HS-27A (cell line): ENCODE data around the gene COPS6.

Experiments used
- DNase-seq: peaks from one replicate; pipeline ENCODE4 v3.0.0-alpha.2; 2012; ENCODE audit warnings: low read depth, missing footprints

The COPS6 gene

DNA sequence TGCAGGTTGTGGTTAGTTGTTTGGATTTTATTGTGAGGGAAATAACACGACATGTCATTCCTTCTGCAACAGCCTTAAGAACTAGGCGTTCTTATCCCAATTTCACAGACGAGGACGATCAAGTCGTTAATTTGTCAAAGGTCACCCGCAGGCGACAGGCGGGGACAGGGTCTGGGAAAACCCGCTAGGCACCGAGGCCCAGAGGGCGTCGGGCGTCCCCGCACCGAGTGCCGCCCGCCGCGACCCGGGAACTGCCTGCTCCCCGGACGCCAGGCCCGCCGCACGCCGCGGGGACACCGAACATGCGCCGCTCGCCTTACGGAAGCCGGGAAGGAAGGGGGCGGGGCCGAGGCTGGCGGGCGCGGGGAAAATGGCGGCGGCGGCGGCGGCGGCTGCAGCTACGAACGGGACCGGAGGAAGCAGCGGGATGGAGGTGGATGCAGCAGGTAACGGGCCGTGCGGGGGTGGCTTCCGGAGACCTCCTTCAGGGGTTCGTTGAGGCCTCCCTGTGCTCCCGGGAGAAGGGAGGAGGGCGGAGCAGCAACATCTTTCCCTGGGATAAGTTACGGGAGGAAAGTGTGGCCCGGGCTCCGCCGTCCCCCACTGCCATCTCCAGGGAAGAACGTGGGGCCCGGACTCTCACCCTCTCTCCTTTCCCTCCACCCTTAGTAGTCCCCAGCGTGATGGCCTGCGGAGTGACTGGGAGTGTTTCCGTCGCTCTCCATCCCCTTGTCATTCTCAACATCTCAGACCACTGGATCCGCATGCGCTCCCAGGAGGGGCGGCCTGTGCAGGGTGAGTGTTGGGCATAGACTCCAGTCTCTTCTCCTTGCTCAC is at the start of gene COPS6:
Gene COPS6 (plus strand): TSS at position 349 of the 837 bp plus-strand sequence. CDS start 22 bp downstream, at position 371.
- DNase-seq = no peak

DNA sequence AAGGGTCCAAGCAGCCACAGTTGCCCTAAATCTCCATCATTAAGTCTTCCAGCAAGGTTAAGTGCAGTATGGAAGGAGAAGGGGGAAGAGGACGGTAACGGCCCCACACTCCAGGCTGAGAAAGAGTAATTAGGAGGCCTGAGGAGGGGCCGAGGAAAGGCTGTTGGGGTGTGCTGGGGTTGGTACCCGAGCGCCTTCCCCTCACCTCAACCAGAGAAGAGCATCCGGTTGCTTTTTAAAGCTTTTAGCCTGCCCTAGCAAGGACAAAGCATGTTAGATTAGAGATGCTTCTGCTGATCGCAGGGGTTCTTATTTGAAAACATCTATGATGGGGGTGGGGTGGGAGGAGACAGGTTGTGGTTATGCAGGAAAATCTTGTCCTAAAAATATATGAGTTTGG is 48.2 kb upstream of the COPS6 start:
- DNase-seq = no peak

DNA sequence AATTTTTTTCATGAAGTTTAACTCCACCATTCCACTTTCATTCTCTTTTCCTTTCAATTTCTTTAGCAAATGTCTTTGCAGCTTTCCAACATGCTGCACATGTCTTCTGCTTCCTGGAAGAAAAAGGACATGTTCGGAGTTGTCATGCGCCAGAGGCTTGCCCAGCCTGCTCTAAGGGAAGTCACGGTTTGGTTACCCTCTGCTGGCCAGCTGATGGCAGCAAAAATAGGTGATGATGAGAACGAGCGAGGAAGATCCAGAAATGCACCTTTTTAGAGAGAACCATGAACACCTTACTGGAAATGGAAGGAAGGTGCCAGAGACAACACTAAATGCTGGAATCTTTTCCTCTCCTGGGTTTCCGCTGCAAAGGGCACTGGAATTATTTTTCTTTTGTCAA is 44.1 kb upstream of the COPS6 start:
- DNase-seq = no peak

DNA sequence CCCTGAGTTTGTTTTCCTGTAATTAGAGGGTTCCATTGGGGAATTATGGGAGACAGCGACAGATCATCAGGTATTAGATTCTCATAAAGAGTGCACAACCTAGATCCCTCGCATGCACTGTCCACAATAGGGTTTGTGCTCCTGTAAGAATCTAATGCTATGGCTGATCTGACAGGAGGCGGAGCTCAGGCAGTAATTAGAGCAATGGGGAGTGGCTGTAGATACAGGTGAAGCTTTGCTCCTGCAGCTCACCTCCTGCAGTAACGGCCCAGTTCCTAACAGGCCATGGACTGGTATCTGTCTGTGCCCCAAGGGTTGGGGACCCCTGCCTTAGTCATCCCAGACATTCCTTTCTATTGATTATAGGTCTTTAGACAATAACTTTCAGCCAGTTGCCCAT is 40.1 kb upstream of the COPS6 start:
- DNase-seq = no peak

DNA sequence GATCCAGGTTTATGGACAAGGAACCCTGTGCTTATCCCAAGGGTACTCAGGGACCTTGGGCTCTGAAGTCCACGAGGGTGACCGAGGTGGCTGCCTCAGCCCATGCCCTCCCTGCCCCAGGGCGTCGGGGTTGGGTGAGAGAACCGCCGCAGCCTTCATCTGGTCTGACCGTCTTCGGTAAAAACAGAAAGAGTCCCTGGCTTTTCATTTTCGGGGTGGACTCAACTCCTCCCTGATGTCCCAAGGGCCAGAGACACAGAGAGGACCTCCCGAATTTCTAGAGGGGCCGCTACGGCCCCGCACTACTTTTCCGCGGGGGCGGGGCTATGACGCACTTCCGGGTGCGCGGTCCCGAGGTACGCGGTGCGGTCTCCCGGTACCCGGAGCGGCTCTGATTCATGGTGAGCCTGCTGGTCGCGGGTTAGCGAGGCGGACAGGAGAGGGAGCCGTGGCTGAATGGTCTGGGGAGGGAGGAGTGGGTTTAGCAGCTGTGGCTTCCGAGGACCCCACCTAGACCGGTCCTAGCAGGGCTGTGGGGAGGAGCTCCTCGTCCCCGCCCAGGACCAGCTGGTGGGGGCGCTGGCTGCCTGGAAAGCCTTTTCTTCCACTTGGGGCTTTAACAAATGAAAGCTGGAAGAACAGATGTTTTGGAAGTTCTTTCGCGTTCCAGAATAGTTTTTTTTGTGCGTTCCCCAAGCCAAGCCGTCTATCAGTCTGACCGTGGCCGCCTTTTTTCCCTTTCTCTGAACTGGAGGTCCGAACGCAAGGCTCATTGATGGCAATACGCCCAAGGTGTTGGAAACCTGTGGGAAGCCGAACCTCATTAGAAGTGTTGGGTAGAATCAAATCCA is 39.1 kb upstream of the COPS6 start, which contains the start of gene ZSCAN21:
Gene ZSCAN21 (plus strand): TSS at position 334 of the 851 bp plus-strand sequence. CDS start 7,233 bp downstream, outside the sequence.
- peak; percentile 23 for DNase-seq

DNA sequence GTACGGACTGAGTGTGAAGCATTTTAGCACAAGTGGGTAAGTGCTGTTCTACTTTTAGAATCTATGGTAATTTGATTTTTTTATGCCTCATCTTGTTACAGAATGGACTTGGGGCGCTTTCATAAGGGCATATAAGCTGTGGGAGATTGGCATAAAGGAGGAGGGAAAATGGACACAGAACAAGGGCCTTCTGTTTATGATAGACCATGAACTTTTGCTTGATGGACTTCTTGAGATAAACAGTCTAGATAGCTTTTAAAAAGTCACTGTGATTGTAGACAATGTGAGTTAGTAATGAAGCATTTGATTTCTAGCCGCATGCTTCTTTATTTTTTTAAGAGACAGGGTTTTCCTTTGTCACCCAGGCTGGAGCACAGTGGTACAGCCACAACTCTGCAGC is 37.2 kb upstream of the COPS6 start:
- DNase-seq = no peak

DNA sequence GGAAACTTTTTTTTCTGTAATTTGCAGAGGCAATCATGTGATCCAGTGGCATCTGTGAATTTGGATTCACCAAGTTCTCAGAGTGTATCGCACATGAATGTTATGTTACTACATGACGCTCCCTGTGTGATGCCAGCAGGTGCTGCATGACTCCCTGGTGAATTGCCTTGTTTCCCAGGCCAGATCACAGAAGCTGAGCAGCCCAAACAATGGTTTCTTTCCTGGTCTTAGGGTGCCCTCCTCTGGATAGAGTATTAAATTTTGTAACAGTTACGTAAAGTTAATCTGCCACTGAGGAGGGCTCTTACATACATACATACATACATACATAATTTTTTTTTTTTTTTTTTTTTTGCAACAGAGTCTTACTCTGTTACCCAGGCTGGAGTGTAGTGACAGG is 35.6 kb upstream of the COPS6 start:
- no peak for DNase-seq

DNA sequence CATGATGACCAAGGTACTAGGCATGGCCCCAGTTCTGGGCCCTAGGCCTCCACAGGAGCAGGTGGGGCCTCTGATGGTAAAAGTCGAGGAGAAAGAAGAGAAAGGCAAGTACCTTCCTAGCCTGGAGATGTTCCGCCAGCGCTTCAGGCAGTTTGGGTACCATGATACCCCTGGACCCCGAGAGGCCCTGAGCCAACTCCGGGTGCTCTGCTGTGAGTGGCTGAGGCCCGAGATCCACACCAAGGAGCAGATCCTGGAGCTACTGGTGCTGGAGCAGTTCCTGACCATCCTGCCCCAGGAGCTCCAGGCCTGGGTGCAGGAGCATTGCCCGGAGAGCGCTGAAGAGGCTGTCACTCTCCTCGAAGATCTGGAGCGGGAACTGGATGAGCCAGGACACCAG is 31.8 kb upstream of the COPS6 start:
- no peak for DNase-seq

DNA sequence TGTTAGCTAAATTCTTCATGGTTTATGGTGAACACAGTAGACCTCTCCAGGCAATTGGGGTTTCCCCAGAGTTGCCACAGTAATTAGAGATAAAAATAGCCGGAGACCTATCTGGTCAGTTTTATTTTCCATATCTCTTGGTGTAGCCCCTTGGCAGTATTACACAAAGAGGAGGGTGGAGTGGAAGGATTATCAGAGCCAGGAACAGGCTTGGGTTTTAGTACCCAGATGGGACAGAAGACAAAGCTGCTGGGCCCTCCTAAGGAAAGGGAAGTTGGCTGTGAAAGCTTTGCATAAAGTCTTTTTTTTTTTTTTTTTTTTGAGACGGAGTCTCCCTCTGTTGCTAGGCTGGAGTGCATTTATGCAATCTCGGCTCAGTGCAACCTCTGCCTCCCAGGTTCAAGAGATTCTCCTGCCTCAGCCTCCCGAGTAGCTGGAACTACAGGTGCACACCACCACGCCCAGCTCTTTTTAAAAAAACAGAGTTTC is 29.5 kb upstream of the COPS6 start:
- no peak for DNase-seq

DNA sequence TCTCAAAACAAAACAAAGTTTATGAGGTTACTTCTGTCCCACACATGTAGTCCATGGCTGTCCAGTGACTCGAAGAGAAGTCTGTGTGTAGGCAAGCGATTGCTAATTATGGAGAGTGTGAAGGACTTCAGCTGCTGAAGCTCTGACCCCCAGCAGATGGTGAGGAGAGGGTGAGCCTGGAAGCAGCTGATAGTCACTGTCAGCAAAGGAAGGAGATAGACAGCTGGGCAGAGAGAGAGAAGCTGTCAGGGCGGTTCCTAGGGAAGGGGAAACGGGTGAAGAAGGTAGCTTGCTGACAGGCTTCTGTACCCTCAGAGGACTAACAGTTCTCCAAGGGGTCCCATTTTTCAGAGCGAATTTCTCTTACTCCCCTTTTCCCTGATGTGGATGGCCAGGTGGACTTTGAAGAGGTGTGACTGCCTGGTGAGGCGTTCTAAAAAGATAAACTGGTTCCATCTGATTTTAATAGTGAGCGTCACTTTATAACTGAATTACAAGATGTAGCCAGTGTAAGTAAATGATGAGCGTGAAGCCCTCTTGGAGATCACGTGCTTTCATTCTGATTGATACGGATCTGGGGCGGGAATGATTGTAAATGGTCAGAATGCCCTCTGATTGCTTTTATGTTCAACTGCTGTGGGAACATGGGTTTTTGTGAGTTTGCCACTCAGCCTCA is 27.1 kb upstream of the COPS6 start:
- no peak for DNase-seq

DNA sequence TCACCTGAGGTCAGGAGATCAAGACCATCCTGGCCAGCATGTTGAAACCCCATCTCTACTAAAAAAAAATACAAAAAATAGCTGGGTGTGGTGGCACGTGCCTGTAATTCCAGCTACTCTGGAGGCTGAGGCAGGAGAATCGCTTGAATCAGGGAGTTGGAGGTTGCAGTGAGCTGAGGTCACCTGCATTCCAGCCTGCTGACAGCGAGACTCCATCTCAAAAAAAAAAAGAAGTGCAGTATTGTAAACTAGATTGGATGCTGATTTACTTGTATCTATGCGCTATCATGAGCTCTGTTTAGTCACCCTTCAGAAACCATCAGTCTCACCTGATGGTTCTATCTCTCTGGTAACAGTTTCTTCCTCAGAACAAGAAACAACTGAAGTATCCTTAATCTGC is 25.4 kb upstream of the COPS6 start:
- no peak for DNase-seq

DNA sequence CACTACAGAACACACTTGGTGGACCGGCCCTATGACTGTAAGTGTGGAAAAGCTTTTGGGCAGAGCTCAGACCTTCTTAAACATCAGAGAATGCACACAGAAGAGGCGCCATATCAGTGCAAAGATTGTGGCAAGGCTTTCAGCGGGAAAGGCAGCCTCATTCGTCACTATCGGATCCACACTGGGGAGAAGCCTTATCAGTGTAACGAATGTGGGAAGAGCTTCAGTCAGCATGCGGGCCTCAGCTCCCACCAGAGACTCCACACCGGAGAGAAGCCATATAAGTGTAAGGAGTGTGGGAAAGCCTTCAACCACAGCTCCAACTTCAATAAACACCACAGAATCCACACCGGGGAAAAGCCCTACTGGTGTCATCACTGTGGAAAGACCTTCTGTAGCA is 24.6 kb upstream of the COPS6 start:
- no peak for DNase-seq

DNA sequence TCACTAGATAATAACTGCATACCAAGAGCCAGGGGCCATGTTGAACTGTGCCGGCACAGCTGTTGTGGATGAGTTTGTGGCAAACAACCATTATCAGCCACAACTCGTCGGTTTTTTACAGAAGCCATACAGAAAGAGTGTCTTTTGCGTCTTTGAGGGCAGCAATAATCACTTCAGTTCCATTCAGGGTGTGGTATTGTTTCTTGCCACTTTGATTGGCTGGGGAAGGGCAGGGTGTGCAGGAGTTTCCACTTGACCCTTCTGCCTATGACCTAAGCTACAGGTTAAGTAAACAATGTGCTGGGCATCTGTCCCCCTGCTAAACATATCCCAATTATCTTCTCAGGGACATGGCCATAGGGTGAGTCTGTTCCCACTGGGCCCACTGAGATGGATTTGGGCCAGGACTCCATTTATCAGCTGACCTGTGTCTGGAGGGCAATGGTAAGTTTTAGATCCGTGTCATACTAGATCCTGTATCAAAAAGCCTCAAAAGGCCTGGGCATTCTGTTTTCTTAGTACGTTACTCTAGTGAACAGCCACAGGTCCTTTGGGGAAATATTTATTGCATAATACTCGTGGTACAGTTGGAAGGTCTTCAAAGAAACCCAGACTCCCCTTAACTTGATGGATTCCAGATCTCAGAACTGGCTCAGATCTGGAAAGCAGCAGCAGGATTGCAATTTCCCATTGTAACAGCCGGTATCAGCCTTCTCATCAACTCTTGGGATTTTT is 23.1 kb upstream of the COPS6 start:
- no peak for DNase-seq

DNA sequence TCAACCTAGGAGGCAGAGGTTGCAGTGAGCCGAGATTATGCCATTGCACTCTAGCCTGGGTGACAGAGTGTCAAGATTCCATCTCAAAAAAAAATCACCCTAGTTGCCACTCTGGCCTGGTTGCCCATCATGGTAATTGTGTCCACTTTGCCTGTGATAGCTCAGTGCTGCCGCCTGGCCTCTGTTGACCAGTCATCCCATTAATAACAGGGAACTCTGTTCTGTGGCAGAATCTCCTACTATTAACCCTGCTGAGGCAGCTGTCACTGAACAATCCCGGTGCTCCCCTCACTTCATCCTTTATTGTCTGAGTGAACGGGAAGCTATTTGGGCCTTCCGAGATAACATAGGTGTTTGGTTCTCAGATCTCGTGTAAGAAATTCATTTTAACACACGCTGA is 21.8 kb upstream of the COPS6 start:
- no peak for DNase-seq

DNA sequence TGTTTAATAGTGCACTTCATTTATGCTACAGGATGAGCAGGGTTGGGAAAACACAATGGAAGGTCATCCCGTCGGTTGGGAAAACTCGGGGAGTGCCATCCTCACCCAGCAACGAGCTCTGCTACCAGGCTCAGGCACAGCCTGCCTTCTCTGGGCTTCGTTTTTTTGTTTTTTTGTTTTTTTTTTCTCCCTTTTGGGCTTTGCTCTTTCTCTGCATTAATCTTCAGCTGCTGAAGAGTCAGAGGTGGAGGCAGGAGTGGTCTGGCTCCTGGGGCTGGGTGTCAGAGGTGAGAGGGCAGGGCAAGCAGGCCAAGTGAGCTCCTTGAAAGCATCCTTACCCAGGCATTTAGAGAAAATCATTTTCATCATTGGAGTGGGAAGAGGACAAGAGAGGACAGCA is 18.8 kb upstream of the COPS6 start:
- no peak for DNase-seq

DNA sequence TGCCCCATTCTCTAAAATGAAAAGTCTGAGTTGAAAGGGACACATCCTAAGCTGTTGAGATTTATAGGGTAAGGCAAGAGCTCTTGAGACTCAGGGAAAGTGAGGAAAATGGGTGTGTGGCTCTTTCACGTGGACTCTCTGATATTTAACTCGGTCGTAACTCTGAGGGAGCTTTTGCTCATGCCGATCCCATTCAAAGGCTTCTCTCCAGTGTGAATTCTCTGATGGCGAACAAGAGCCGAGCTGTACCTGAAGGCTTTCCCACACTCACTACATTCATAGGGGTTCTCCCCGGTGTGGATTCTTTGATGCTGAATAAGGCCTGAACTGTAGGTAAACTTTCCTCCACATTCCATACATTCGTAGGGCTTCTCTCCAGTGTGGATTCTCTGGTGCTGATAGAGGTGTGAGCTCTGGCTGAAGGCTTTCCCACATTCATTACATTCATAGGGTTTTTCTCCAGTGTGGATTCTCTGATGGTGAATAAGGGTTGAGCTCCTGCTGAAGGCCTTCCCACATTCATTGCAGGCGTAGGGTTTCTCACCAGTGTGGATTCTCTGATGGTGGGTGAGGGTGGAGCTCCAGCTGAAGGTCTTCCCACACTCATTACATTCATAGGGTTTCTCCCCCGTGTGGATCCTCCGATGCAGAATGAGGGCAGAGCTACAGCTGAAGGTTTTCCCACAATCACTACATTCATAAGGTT is 17.6 kb upstream of the COPS6 start:
- DNase-seq = no peak

DNA sequence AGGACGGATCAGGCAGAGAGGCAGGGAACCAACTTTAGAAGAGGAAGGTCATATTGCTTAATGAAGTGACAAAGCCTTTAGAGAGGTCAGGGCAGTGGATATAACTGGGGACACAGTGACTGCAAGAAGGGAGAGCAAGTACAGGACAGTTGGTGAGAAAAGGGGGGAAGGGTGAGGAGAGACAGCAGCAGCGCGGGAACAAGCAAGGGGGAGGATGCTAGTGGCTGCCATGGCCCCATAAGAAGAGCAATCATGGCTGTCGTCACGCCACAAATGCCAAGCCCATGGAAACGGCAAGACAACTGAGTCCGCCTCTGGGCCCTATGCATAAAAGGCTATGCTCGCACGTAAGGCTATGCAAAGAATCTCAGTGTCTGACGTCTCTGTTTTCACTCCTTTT is 16.3 kb upstream of the COPS6 start:
- DNase-seq = no peak

DNA sequence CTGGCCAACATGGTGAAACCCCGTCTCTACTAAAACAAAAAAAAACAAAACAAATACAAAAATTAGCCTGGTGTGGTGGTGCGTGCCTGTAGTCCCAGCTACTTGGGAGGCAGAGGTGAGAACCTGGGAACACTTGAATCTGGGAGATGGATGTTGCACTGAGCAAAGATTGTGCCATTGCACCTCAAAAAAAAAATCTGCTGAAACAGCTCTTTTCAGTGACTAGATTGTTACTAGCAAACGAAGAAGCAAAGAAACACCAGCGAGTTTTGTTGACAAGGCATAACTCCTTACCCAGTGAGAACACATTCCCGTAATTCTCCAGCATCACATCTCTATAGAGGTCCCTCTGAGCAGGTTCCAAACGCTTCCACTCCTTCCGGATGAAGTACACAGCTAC is 13.9 kb upstream of the COPS6 start:
- no peak for DNase-seq

DNA sequence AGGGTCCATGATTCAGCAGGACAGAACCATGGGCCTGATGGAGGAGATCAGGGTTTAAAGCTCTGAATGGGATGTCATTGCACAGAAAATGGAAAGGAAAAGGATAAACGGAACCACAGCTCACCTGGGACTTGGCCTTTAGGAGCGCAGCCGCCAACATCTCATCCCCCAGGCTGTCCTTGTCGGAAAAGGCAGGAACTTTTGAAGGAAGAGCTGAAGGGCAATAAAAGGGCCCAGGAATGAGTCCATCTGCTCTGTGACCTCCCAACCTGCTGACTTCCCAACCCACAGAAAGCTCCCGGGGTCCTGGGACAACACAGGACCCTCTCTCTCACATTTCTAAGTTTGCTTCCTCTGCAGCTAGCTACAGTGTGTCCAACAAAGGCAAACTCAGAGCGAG is 13.4 kb upstream of the COPS6 start:
- no peak for DNase-seq

DNA sequence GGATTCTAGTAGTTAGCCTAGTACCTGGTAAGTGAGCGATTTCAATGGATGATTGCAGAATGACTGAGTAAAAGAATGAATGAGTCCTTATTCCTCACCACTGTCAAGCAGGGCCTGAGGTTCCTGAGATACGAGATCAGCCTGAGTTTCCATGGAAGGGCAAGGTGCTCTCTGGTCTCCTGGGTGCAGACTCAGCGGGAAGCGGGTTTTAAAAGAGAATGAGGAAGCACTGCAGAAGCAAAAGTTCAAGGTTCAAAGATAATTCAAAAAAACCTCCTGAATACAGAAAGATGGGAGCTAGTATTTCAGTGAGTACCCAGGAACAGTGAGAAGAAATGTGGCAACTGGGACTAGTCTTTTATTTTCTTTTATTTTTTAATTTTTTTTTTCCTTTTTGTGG is 11.6 kb upstream of the COPS6 start:
- no peak for DNase-seq

DNA sequence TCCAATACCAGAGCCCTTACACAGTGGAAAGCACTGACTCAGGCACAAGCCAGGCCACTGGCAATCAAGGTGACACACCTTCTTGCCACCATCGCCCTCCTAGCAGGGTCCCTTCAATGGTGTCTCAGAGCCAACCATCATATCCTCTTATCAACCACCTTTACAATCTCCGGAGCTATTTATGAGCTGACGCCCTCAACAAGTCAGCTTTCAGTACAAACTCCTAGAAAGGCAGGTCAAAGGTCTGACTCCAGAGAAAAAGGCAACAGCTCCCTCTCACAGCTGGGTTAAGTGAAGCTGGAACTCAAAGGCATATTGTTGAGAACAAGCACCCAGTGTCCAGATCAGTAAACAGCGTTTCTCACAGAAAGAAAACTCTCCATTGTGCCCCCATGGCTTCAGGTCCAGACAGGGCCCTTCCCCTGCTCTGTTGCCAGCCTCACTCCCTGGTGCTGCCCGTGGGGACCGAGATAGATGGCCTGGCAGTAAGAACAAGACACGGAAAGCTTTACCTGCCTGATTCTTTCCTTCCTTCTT is 9.7 kb upstream of the COPS6 start:
- DNase-seq = no peak
